ENCODE measurements around the gene MMP15. TPM values are rescaled to one million over a fixed set of nuclear protein-coding genes. Genes with fewer than 3 reads are reported as not detected.

The MMP15 gene
- total RNA-seq, 2 experiments from 2014 or later, result 0.61 to 0.84 TPM

DNA sequence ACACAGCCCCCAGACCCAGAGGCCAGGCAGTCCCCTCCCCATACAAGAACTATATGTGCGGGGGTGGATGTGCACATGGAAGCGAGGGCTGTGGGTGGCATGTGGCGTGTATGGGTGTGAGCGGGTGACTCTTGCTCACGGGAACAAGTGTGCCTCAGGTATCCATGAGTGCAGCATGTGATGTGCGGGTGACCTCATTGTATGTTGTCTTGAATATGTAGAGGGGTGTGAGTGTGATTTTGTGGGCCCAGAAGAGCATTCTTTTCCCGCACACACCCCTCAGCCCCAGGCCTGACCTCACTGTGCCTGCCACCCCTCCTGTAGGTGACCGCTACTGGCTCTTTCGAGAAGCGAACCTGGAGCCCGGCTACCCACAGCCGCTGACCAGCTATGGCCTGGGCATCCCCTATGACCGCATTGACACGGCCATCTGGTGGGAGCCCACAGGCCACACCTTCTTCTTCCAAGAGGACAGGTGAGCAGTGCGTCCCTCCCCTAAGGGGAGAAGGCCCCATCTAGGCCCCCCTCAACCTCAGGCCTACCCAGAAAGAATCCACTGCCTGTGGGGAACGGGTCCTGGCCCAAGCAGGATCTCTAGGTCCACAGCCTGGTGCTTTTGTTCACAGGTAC is 17.4 kb downstream of the MMP15 start:
- ChIA-PET POLR2A (no interaction called here), CTCF (no interaction called here)

DNA sequence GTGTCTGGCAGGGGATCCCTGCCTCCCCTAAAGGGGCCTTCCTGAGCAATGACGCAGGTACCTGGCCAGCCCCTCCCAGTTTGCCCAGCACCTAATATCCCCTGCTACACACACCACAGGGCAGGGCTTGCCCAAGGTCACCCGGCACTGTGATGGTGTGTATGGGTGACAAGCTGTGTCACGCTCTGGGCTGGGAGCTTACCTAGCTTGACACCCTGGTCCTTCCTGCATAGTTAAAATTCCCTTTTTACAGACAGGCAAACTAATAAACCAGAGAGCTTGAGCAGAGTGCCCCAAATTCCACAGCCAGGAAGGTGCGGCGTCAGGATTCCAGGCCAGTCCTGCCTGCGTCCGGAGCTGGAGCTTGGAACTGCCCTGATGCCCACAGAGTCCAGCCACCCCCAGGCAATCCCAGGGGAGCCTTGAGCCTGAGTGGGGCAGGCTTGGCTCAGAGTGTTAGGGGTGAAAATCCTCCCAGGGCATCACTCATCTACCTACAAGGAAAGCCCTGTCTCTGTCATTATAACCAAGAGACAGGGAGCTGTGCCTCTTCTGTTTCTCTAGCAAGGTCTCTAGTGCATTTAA is 18.1 kb downstream of the MMP15 start:
- CTCF ChIA-PET, result interaction anchor here (0.9 kb wide), 1 partner anchor 54 kb away, joined by 3 read pairs; no protein-coding TSS in a partner anchor
- POLR2A ChIA-PET, result no interaction called here

DNA sequence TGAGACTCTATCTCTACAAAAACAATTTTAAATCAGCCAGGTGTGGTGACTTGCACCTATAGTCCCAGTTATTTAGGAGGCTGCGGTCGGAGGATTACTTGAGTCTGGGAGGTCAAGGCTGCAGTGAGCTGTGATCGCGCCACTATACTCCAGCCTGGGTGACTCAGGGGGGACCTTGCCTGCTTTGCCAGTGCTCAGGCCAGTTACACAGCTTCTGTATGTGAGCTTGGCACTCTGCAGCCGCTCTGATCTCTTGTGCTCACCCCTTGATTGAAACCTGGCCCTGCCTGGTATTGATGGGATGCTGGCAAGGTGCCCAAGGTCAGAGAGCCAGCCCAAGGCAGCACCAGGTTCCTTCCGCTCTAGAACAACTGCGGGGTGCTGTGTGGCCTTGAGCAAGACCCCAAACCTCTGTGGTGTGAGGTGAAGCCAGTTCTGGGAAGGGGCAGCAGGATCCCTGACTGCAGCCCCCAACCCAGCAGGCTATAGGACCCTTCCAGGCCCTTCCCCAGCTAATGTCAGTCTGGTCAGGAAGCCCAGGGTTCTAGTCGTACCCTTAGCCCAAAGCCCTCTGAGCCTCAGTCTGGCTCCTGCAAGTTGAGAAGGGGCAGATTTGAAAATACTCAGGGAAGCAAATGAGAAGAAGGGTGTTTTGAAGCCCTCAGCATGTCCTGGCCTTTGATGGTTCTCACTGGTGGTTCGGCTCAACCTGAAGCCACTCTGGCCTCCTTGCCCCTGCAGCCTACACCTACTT is 18.9 kb downstream of the MMP15 start:
- POLR2A ChIA-PET, result no interaction called here
- CTCF ChIA-PET, result interaction anchor here (0.9 kb wide), 1 partner anchor 53 kb away, joined by 3 read pairs; no protein-coding TSS in a partner anchor

DNA sequence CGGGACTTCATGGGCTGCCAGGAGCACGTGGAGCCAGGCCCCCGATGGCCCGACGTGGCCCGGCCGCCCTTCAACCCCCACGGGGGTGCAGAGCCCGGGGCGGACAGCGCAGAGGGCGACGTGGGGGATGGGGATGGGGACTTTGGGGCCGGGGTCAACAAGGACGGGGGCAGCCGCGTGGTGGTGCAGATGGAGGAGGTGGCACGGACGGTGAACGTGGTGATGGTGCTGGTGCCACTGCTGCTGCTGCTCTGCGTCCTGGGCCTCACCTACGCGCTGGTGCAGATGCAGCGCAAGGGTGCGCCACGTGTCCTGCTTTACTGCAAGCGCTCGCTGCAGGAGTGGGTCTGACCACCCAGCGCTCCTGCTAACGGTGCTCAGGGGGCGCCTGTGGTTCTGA is 19.5 kb downstream of the MMP15 start:
- ChIA-PET POLR2A (no interaction called here), CTCF (no interaction called here)

DNA sequence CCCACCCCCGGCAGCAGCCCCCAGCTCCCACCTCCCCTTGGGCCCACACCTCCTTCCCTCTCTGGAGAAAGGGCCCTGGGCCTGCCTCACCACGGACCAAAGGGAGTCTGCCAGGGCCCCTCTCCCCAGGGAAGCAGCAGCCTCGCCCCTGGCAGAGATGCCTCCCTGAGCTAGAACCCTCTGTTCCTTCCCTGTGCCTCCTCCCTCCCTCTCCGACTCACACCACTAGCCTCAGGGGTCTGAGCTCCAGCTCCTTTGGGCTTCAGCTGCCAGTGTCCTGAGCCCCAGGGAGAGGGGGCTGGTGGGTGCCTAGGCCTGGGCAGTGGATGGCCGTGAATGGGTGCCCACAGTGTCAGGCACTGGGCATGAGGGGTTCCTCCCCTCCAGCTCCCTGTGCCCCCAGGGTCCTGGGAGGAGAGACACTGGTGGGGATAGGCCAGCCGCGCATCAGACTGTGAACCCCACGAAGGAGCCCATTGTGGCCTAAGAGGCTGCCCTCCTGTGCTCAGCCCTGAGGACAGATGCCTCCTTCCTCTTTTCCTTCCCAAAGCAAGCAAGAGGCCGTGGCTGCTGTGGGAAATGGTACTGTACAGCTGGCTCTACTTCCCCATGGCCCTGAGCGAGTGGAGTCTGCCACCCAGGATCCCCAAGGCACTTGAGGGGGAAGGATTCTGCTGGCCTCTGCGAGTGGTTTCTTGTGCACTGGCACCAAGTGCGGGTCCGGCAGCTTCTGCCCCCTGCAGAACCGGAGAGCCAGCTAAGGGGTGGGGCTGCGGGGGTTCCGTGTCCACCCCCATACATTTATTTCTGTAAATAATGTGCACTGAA is 20.7 kb downstream of the MMP15 start:
- ChIA-PET POLR2A (no interaction called here), CTCF (no interaction called here)

DNA sequence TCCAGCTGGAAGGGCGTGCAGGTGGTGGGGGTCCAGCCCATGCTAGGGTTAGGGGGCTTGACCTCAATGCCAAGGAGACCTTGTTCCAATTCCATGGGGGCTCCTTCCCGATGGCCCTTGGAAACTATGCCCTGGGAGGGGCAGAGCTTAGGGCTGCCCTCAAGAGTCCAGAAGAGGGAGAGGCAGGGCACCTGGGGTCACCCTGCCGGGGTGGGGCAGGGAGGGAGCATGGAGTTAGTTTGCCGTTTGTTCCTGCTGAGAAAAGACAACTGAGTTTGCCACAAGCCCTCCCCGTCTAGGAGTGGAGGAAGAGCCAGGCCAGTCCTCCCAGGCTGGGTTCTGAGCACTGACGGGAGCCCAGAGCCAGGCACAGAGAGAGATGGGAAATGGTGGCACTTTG is 21.4 kb downstream of the MMP15 start:
- CTCF ChIA-PET, result no interaction called here

DNA sequence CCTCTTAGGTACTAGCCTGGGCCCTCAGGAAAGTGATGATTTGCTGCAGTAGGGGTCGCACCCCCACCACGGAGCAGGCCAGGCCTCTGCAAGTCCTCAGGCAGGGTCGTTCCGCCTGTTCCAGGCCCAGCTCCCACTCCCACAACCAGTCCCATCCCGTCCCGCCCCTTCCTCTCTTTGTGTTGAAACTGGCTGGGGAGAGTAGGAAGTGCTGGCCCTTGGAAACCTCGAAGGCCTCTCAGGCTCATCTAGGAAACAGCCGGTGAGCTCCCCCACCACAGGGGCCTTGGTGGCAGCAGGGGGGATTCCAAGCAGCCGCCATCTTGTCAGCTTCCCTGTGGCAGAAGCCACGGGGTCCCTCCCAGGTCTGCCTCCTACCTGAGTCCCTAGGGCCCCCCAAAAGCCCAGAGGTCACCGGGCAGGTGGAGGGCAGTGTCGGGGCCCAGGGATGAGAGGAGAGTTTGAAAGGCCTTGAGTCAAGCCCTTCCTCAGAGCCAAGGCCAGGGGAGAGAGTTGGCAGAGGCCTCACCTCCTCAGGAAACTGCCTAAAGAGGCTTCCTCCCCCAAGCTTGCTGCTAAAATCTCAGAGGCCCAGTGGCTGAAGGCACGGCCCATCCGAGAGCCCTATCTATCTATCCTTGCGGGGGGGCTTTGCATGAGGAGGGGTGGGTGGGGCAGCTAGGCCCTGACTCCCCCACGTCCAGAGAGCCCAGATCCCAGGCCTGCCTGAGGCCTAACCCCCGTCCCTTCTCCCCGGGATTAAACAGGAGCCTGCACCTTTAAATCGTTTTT is 22.2 kb downstream of the MMP15 start:
- CTCF ChIA-PET, result no interaction called here
- POLR2A ChIA-PET, result no interaction called here

More for the DNA sequence above, 21.4 kb downstream of the MMP15 start:
- POLR2A ChIA-PET, result no interaction called here

DNA sequence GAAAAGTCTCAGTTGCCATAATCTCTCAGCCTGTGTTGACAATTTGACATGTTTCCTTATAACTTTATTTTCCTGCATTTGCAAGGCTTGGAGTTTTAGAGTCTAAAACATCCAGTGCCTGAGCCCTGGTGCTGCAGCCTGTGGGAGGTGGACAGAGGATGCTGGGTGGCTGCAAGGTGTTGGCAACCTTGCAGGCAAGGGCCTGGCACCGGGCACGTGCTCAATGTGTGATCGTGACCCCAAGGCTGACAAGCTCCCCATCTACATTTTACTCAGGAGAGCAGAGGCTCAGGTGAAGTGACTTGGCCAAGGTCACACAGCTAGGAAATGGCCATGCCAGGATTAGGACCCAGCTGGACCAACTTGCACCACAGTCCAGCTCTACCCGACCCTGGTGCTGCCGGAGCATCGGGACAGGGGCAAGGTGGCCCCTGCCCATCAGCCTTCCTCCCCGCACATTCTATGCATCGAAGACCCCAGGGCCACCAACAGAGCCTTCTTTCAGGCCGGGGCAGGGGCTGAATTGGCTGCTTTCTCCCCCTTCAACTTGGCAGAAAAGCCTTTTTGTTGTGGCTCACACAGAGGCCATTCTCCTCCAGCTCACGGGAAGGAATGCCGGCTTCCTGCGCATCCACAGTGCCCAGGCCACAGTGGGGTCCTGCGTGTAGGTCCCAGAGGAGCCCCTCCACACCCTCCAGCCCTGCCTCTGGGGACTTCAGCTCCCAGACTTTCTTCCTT is 23.1 kb downstream of the MMP15 start:
- CTCF ChIA-PET, result no interaction called here
- POLR2A ChIA-PET, result no interaction called here

DNA sequence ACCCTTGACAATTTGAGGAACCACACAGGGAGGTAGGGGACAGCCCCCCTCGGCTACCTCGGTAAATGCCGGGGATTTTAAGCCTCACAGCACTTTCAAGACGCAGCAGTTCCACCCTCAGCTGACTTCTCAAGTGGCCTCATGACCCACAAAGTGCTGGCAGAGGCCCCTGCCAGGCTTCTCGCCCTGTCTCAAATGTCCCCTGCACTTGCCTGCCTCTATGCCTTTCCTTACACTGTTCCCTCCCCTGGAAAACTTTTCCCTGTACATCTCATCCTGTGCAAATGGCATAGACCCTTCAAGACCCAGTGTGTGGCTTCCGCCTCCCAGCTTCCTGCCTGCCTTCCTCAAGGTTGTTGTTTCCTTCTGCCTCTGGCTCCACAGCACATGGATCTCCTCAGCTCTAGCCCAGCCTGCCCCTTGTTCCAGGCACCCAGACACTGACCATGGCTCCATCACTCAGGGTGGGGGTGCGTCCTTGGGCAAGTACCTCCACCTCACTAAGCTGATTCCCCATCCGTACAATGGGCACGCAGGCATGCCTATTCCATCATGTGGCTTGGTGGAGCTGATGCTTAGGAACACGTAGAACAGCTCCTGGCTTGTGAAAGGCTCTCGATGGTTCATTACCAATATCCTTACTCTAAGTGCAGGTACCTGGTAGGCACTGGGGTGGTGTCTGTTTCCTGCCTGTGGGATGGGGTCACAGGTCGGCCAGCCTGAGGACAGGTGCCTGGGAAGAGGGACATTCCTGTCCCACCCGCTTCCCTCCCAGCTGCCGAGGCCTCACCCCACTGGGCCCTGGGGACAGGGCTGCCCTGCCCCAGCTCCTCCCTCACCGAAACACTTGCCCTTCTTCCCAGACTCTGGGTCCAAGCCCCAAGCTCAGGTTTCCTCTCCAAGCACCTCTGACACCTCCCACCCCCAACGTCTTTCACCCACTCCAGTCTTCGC is 24.0 kb downstream of the MMP15 start:
- ChIA-PET CTCF (interaction anchor here (0.8 kb wide), 1 partner anchor 51 kb away, joined by 3 read pairs; no protein-coding TSS in a partner anchor), POLR2A (no interaction called here)

DNA sequence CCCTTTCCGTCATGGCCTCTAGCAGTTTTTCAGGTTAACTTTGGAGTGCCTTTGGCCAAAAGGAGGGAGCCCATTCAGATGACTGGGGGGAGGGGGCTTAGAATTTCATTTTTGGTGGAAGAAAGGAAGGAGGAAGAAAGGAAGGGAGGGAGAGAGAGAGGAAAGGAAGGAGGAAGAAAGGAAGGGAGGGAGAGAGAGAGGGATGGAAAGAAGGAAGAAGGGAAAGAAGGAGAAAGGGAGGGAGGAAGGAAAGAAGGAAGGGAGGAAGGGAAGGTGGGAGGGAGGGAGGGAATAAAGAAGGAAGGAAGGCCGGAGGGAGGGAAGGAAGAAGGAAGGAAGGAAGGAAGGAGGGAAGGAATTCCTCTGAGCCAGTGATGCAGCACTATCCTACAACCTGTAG is 25.7 kb downstream of the MMP15 start:
- ChIA-PET POLR2A (no interaction called here), CTCF (no interaction called here)

DNA sequence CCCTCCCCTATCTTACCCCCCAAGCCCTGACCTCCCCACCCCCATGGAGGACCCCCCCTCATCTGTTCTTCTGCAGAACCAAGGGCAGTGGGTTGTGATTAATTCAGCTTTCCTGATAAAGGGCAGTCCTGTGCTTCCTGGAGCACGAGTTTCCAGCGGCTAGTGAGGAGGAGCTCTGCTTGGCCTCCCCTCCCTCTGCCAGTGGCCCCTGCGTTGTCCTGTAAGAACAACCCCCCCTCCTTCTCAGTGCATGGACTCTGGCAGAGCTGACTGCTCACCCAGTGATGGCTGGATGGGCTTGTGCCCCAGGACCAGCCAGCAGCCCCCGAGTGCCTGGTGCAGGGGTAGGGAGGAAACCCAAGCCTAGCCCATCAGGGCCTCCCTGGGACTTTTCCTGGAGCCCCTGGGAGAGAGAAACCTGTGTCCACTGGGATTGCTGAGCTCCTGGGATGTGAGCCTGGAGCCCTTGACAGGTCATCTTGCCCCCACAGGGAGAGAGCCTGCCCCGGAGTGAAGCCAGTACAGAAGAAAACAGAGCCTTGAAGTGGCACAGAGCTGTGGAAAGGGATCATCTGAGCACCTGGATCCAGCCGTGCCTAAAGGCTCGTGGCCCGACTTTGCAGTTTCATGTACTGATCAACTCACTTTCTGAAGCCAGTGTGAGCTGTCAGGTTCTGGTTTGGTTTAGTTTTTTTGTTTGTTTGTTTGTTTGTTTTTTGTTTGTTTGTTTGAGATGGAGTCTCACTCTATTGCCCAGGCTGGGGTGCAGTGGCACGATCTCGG is 26.5 kb downstream of the MMP15 start:
- ChIA-PET CTCF (interaction anchor here (0.7 kb wide), 1 partner anchor 110 kb away, joined by 3 read pairs; no protein-coding TSS in a partner anchor), POLR2A (no interaction called here)

DNA sequence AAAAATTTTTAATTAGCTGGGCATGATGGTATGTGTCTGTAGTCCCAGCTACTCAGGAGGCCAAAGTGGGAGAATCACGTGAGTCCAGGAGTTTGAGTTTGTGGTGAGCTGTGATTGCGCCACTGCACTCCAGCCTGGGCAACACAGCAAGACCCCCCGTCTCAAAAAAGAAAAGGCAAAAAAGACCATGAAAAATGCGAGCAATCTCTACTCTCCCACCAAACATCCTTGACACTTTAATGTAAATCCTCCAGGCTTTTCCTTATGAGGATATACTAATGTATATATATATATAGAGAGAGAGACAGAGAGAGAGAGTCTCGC is 28.1 kb downstream of the MMP15 start:
- CTCF ChIA-PET, result no interaction called here
- POLR2A ChIA-PET, result no interaction called here

DNA sequence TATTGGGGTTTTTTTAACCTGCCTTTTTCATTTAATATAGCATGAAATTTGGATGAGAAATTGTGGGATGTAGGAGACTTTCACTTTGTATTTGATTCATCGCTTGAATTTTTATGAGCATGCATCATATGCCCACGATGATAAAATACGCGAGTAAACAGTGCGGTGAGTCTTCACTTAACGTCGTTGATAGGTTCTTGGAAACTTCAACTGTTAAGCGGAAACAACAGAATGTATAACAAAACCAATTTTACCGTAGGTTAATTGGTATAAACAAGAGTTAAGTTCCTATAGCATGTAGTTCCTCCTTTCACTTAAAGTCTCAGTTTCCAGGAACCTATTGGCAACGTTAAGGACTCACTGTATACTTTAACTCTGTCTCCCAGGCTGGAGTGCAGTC is 28.7 kb downstream of the MMP15 start:
- CTCF ChIA-PET, result no interaction called here

DNA sequence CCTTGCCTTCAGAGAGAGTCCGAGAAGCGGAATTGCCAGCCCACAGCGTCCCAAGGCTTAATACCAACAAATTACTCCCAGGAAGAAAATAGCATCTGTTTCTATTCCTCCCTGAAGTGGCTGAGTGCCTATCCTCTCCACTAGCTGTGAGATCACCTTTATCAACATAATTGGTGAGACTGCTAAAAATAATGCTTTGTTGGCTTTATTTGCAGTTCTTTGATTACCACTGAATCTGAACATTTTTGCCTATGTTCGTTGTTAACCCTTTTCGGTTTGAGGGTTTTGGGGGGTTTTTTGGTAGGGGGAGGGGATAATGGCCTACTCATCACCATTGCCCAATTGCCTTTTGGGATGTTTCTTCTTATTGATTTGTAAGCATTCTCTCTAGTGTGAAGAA is 31.0 kb downstream of the MMP15 start:
- ChIA-PET POLR2A (no interaction called here), CTCF (no interaction called here)

More for the DNA sequence above, 28.7 kb downstream of the MMP15 start:
- POLR2A ChIA-PET, result no interaction called here

DNA sequence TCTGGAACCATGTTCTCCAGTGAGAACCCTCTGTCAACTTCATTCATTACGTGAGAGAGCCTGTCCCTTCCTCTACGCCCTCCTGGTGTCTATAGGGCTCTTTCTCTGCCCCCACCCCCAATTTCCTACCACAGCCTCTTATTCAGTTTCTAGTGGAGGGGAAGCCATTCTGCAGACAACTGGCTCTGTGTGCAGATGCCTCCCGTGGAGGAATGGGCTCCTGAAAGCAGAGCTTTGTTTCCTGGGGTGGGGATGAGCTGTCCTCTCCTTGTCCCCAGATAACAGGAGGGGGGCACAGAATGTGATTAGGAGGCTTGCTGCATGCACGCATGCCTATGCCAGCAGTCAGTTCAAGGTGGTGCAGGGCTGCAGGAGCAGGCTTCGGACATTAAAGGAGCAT is 31.6 kb downstream of the MMP15 start:
- POLR2A ChIA-PET, result no interaction called here
- CTCF ChIA-PET, result no interaction called here

DNA sequence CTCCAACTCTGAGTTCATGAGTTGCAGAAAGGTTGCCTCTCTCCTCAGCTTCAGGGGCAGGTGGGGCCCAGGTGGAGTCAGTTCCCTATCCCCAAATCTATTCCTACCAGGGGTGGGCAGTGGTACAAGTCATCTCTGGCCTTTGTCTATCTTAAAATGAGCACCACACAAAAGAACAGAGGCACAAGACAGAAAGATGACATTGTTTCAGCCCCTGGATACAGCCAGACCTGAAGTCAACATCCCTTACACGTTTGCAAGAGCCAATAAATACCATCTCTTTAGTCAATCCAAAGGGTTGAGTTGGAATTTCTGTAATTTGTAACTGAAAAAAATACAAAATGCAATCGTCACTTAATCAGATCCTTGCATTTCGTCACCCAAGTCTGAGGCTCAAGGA is 32.2 kb downstream of the MMP15 start:
- CTCF ChIA-PET, result no interaction called here
- POLR2A ChIA-PET, result no interaction called here

DNA sequence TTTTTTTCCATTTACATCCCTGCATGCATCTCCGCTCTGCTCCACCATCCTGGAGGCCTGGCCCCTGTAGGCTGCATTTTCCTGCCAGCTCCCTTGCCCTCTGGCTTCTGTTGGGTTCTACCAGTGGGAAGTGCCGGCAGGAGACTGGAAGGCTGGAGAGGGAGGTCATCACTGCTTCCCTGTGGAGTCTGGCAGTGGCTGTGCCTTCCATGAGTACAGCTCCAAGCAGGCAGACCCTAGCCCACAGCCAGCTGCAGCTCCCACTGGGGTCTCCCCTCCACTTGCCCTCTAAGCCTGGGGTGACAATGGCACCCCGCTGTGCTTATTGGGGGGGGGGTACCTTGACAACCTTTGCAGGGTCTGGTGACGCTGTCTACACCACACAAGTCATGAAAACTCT is 37.3 kb downstream of the MMP15 start:
- CTCF ChIA-PET, result no interaction called here
- POLR2A ChIA-PET, result no interaction called here
